Left ventricle myocardium inferior (tissue), 1 donor: ENCODE results near the gene CHD9. TPM values are rescaled to one million over a fixed set of nuclear protein-coding genes. Genes with fewer than 3 reads are reported as not detected.

ENCODE experiments used
- DNase-seq: peaks from one replicate; pipeline ENCODE4 v3.0.0-alpha.2; 2020
- H3K27ac ChIP-seq: fragments of 200-600 bp; replicated peaks from 2 replicates; pipeline ENCODE4 v1.8.0; 2021
- H3K27me3 ChIP-seq: fragments of 200-600 bp; 2 replicates; pipeline ENCODE4 v1.8.0; 2021; ENCODE audit warnings: low read depth
- H3K36me3 ChIP-seq: fragments of 200-600 bp; 2 replicates; pipeline ENCODE4 v1.8.0; 2021
- H3K4me1 ChIP-seq: fragments of 200-600 bp; 2 replicates; pipeline ENCODE4 v1.8.0; 2021
- H3K4me3 ChIP-seq: fragments of 200-600 bp; 2 replicates; pipeline ENCODE4 v1.8.0; 2021; ENCODE audit warnings: mild to moderate bottlenecking, moderate library complexity
- H3K9me3 ChIP-seq: fragments of 200-600 bp; replicated peaks from 2 replicates; pipeline ENCODE4 v1.8.0; 2021
- intact Hi-C: fragments of 100-400 bp; cut with micrococcal nuclease; formaldehyde crosslinking; loops from one replicate; pipeline ENCODE4 v1.11.0; 2022
- total RNA-seq: library from RNA; stranded (reverse); fragmentation: NEBNext Ultra II Directional; extraction: Animal tissue kit (Norgen Biotek cat#: 25700); gene quantifications from one replicate; pipeline ENCODE4 v1.2.1, GENCODE V29; 2021
- TF ChIP-seq, protein P1 (sequence below): fragments of 200-600 bp; IDR thresholded peaks from 2 replicates; pipeline ENCODE4 v1.8.0; 2021; ENCODE audit warnings: antibody characterized with exemption, mild to moderate bottlenecking, borderline replicate concordance
- donor health status: DM: no; HTN: yes; CAD: no; lungs with severe emphysema.

Gene CHD9
- total RNA-seq, 1 donor from 2014 or later = 38.9 TPM

DNA sequence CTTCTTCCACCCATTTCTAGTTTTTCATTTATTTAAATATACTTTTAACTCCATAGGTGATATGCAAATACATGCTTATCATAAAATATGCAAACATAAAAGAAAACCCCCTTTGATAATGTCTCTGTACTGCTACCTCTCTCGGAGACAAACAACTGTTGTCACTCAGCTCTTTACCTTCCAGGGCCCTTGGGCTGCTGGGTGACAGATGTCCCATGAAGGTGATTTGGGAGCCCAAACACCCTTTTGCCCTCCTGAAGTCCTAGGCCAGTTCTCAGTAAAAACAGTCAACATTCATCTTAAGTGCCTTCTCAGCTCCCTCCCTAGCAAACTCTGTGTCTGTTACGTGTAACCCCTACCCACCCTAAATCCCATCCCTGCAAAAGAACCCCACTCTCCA lies 37.5 kb downstream of the CHD9 start:
- peak overlapping the region; percentile 94 for H3K27ac ChIP-seq
- intact Hi-C loops = no loop called here

DNA sequence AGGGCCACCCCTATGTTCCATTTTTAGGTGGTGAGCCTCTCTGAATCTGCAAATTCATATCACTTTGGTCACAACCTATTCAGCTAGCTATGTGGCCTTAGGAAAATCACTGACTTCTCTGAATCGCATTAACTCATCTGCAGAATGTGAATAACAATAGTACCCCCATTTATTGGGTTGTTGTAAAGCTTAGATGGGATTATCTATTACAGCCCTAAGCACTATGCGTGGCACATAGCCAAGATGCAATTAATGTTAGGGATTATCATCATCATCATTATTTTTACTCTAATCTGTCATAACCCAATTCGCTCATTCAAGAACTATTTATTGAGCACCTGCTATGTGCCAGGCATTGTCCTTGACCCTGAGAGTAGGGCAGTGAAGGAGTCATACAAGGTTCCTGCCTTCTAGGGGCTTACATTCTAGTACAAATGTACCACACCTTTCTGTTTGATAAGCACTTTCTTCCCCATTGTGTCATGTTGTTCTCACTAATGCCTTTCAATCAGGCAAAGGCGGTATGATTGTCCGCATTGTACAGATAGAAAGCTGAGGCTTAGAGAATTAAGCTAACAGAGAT lies 38.5 kb downstream of the CHD9 start:
- DNase-seq = no peak
- Histone ChIP-seq H3K27ac (peak overlapping the region; percentile 94), H3K4me3 (no peak overlapping the region), H3K36me3 (no peaks in the 10 kb centered on the region), H3K27me3 (no peaks in the 10 kb centered on the region), H3K4me1 (peaks cover 80% of the 10 kb centered on the region), H3K9me3 (no peaks in the 10 kb centered on the region)
- intact Hi-C loops = no loop called here
- TF ChIP-seq, protein P1, sequence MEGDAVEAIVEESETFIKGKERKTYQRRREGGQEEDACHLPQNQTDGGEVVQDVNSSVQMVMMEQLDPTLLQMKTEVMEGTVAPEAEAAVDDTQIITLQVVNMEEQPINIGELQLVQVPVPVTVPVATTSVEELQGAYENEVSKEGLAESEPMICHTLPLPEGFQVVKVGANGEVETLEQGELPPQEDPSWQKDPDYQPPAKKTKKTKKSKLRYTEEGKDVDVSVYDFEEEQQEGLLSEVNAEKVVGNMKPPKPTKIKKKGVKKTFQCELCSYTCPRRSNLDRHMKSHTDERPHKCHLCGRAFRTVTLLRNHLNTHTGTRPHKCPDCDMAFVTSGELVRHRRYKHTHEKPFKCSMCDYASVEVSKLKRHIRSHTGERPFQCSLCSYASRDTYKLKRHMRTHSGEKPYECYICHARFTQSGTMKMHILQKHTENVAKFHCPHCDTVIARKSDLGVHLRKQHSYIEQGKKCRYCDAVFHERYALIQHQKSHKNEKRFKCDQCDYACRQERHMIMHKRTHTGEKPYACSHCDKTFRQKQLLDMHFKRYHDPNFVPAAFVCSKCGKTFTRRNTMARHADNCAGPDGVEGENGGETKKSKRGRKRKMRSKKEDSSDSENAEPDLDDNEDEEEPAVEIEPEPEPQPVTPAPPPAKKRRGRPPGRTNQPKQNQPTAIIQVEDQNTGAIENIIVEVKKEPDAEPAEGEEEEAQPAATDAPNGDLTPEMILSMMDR = no peak

More for the DNA sequence above, 37.5 kb downstream of the CHD9 start:
- TF ChIP-seq, protein P1 = no peak
- H3K27me3 ChIP-seq = no peaks in the 10 kb centered on the region
- H3K36me3 ChIP-seq = no peaks in the 10 kb centered on the region
- H3K9me3 ChIP-seq = no peaks in the 10 kb centered on the region
- H3K4me1 ChIP-seq = peaks cover 77% of the 10 kb centered on the region
- no peak for DNase-seq
- H3K4me3 ChIP-seq = peak overlapping the region; percentile 36

DNA sequence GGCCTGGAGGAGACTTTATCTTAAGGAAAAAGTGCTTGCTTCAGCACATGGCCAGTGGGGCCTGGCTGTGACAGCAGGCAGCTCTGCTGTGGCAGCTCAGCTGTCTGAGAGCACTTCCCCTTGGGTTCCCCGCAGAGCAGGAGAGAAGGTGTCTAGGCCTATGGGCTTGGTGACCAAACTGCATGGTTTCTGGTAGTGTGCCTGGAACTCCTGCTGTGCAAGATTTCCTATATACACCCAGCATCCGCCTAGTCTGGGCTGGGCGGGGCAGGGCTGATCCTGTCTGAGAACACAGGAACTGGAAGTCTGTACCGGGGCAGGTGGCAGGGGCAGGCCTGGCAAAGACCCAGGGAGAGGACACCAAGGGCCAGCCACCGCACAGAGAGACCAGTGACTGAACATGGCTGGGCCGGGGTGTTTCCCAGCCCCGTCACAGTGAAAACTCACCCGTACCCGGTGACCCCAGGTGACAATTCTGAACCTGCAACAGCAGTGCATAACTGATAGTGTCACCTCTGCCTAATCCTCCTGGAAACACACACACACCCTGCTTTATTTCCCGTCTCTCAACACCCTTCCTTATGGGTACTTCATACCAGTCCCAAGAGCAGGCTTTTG lies 39.3 kb downstream of the CHD9 start:
- intact Hi-C loops = no loop called here
- Histone ChIP-seq H3K4me3 (no peak overlapping the region), H3K36me3 (no peaks in the 10 kb centered on the region), H3K27me3 (no peaks in the 10 kb centered on the region), H3K9me3 (no peaks in the 10 kb centered on the region), H3K4me1 (peaks cover 86% of the 10 kb centered on the region), H3K27ac (peak overlapping the region; percentile 94)
- TF ChIP-seq, protein P1 = no peak
- peak; percentile 68 for DNase-seq

DNA sequence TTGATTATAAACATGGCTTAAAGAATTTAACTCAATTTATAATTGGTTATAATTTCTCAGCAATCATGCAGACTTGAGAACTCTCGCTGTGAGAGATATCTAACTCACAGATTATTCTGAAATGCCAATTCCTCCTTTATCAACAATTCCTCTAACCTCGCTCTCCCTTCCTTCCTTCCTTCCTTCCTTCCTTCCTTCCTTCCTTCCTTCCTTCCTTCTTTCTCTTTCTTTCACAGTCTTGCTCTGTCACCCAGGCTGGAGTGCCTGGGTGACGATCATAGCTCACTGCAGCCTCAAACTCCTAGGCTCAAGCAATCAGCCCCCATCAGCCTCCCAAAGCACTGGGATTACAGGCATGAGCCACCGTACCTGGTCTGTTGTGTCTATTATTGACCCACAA lies 42.4 kb downstream of the CHD9 start:
- intact Hi-C loops = loop anchor here (5.0 kb wide), 1 partner anchor 40 kb away; no protein-coding TSS in a partner anchor
- TF ChIP-seq, protein P1 = no peak
- no peaks in the 10 kb centered on the region for H3K9me3 ChIP-seq
- no peaks in the 10 kb centered on the region for H3K27me3 ChIP-seq
- H3K4me1 ChIP-seq = peaks cover 88% of the 10 kb centered on the region
- no peaks in the 10 kb centered on the region for H3K36me3 ChIP-seq
- DNase-seq = no peak
- peak overlapping the region; percentile 97 for H3K27ac ChIP-seq
- H3K4me3 ChIP-seq = no peak overlapping the region

DNA sequence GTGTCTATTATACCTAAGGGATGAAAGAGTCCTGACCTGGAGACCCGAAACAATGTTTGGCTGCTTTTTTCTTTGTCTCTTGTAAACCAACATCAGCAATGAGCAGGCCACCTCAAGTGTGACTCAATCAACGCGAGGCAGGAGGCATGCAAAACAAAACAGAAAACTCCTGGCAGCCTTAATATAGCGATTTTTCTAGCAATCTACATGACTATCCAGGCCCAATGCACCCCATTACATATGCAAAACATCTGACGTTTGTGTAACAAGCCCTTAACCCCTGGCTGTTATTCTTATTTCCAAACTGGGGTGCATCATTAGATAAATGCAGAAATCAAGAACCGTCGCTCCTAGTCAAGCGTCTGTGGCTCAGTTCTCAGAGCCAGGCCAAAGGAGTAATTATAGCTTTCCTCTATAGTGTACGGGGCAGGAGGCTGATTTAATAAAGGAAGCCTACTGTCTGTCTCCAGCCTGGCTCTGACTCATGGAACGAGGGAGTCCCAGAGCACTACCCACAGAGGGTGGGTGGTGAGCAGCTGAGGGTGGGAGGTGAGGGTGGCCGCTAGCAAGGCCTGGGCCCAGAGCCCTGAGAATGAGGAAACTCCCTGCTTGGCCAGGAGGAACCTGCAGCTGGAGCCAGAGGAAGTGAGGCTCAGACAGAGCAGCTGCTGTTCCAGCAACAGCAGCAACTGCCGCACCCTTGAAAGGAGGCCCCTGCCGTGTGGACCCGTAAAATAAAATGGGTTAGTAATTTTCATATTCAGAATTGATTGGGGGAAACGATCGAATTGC lies 43.9 kb downstream of the CHD9 start:
- peak overlapping the region; percentile 58 for H3K4me3 ChIP-seq
- peak overlapping the region; percentile 97 for H3K27ac ChIP-seq
- TF ChIP-seq, protein P1 = peak; percentile 17
- H3K27me3 ChIP-seq = no peaks in the 10 kb centered on the region
- peaks cover 83% of the 10 kb centered on the region for H3K4me1 ChIP-seq
- intact Hi-C loops = loop anchor here (5.0 kb wide), 1 partner anchor 41 kb away; no protein-coding TSS in a partner anchor
- peak; percentile 89 for DNase-seq
- no peaks in the 10 kb centered on the region for H3K9me3 ChIP-seq
- no peaks in the 10 kb centered on the region for H3K36me3 ChIP-seq
